ENCODE results near the gene VPS13C. TPM values are rescaled to one million over a fixed set of nuclear protein-coding genes. Genes with fewer than 3 reads are reported as not detected.

Gene VPS13C
- total and polyA plus RNA-seq, 8 donors = 8.8 to 49.6 (median 27.9) TPM

DNA sequence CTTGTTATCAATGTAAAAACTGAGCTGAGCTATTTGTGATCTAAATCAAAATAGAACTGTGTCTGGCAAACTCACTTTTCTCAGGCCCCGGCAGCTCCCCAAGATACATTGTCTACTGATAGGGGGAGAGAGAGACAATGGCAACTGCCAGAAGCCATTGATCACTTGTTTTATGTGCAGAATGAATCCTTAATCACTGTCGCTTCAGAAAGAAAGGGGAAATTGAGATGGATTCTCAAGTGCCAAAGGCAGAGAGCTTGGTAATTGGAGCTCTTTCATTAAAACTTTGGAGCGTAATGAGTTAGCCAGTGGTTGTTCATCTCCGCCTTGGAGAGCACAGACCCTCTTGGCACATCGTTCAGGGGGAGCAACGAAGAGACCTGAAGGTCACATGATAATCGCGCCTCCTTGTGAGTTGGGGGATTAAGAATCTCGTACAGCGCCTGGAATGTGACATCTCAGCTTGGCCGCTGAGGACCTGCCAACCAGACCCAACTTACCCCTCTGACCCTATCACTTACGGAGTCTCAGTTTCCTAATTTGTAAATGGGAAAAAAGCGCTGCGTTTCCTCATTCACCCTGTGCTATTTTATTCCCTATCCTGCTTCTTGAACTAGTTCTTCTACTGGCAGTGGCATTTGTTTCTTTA is 252.8 kb downstream of the VPS13C start:
- DNase-seq (no peak), FAIRE-seq (no peak), ATAC-seq (no peak)
- H3K27me3 ChIP-seq = no peaks in the 10 kb centered on the region
- 82 to 87% methylated on average over 14 of the region's 14 CpGs for WGBS, 2 donors
- no peak overlapping the region for H3K27ac ChIP-seq
- no peaks in the 10 kb centered on the region for H3K9me3 ChIP-seq
- H3K4me3 ChIP-seq = no peak overlapping the region
- no peaks in the 10 kb centered on the region for H3K36me3 ChIP-seq
- TF ChIP-seq, protein P1, sequence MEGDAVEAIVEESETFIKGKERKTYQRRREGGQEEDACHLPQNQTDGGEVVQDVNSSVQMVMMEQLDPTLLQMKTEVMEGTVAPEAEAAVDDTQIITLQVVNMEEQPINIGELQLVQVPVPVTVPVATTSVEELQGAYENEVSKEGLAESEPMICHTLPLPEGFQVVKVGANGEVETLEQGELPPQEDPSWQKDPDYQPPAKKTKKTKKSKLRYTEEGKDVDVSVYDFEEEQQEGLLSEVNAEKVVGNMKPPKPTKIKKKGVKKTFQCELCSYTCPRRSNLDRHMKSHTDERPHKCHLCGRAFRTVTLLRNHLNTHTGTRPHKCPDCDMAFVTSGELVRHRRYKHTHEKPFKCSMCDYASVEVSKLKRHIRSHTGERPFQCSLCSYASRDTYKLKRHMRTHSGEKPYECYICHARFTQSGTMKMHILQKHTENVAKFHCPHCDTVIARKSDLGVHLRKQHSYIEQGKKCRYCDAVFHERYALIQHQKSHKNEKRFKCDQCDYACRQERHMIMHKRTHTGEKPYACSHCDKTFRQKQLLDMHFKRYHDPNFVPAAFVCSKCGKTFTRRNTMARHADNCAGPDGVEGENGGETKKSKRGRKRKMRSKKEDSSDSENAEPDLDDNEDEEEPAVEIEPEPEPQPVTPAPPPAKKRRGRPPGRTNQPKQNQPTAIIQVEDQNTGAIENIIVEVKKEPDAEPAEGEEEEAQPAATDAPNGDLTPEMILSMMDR (IDR thresholded peaks at IDR 0.05) = no peak
- no peaks in the 10 kb centered on the region for H3K4me1 ChIP-seq
- intact Hi-C loops (cut with DNase I) = no loop called here

Other genes with a start within 250 kb of the VPS13C start
- 10 to 100 TPM in 1 of 6 donors, 1 to 10 TPM in 5; 1.2 to 16.1 (median 2.7) TPM for gene C2CD4A, start 6.5 kb upstream of the VPS13C start, total RNA-seq
- gene C2CD4A, start 6.5 kb upstream of the VPS13C start, polyA plus RNA-seq = 1 to 10 TPM; 2.2 to 3.5 TPM
- 100 to 1,000 TPM in 1 of 6 donors, 10 to 100 TPM in 5; 26.4 to 167 (median 44.8) TPM for gene C2CD4B, start 104.8 kb upstream of the VPS13C start, total RNA-seq
- 10 to 100 TPM; 25.1 to 36.2 TPM for gene C2CD4B, start 104.8 kb upstream of the VPS13C start, polyA plus RNA-seq